ENCODE results near the gene MYL12A.

DNA sequence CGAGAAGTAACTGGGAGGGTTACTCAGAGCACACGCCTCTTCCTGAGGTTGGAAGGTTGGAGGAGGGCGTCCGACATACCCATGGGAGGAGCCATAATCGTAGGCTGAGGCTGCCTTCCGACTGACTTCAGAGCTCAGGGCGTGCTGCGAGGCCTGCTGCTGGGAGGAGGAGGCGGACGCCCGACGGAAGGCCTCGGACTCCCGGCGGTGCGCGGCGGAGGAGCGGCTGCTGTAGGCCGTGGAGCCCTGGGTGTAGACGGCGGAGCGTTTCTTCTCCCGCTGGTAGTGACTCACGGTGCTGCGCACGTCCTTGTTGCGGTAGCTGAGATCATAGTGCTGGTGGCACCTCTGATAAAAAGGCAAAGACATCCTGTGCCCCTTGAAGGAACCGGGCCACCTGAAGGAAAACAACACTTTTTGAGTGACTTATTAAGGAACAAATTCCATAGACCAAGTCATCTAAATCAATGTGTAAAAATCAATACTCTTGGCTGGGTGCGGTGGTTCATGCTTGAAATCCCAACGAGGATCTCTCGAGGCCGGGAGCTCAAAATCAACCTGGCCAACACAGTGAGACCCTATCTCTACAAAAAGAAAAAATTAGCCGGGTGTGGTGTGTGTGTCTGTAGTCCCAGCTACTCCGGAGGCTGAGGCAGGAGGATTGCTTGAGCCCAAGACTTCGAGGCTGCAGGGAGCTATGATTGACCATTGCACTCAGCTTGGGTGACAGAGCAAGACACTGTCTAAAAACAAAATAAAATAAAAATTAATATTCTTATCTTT lies 32.6 kb upstream of the MYL12A start:
- no peak for TF ChIP-seq RAD21 (IDR thresholded peaks at IDR 0.05)
- no peak for TF ChIP-seq FOXA1 (IDR thresholded peaks at IDR 0.05)
- no peak for TF ChIP-seq JUND (IDR thresholded peaks at IDR 0.05)
- no peak for TF ChIP-seq ATF3 (IDR thresholded peaks at IDR 0.05)
- TF ChIP-seq CTCF (IDR thresholded peaks at IDR 0.05; ENCODE audit: low read depth, low read length, missing input control), result no peak
- TF ChIP-seq, protein P1, sequence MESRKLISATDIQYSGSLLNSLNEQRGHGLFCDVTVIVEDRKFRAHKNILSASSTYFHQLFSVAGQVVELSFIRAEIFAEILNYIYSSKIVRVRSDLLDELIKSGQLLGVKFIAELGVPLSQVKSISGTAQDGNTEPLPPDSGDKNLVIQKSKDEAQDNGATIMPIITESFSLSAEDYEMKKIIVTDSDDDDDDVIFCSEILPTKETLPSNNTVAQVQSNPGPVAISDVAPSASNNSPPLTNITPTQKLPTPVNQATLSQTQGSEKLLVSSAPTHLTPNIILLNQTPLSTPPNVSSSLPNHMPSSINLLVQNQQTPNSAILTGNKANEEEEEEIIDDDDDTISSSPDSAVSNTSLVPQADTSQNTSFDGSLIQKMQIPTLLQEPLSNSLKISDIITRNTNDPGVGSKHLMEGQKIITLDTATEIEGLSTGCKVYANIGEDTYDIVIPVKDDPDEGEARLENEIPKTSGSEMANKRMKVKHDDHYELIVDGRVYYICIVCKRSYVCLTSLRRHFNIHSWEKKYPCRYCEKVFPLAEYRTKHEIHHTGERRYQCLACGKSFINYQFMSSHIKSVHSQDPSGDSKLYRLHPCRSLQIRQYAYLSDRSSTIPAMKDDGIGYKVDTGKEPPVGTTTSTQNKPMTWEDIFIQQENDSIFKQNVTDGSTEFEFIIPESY (IDR thresholded peaks at IDR 0.05), result no peak
- no peak for TF ChIP-seq REST (IDR thresholded peaks at IDR 0.05)
- TF ChIP-seq, protein P2, sequence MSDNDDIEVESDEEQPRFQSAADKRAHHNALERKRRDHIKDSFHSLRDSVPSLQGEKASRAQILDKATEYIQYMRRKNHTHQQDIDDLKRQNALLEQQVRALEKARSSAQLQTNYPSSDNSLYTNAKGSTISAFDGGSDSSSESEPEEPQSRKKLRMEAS (IDR thresholded peaks at IDR 0.05), result no peak
- TF ChIP-seq TAF1 (conservative IDR thresholded peaks at IDR 0.05), result no peak
- TF ChIP-seq YY1 (IDR thresholded peaks at IDR 0.05), result no peak
- TF ChIP-seq SP1 (IDR thresholded peaks at IDR 0.05), result no peak

Measured in liver (tissue), 3 donors.